Heart left ventricle (tissue), 16 donors: ENCODE data around the gene UBA7. TPM values are rescaled to one million over a fixed set of nuclear protein-coding genes. Genes with fewer than 3 reads are reported as not detected.

Experiments used
- ATAC-seq, 4 donors: fragments of 200-7000 bp; cut with Tn5 transposase; one replicate each; pipeline ENCODE4 v1.9.1; 2020 to 2022; ENCODE audit warnings: moderate library complexity in 4 of 4, mild to moderate bottlenecking in 3 of 4, moderate number of reproducible peaks in 1 of 4
- DNase-seq, 5 donors: peaks; one replicate each; pipeline ENCODE4 v3.0.0-alpha.2; 2020
- H3K27ac ChIP-seq, 12 donors: fragments of 200-600 bp; sonication (generic) in 4 of 12; one replicate each; pipeline versions ENCODE4 v1.5.0 to v1.8.0; 2016 to 2022; ENCODE audit warnings: mild to moderate bottlenecking in 2 of 12
- H3K27me3 ChIP-seq, 9 donors: fragments of 200-600 bp; sonication (generic) in 2 of 9; one replicate each; pipeline versions ENCODE4 v1.5.1 to v1.8.0; 2016 to 2022; ENCODE audit warnings: mild to moderate bottlenecking in 3 of 9
- H3K36me3 ChIP-seq, 9 donors: fragments of 200-600 bp; sonication (generic) in 2 of 9; one replicate each; pipeline versions ENCODE4 v1.5.0 to v1.8.0; 2018 to 2022; ENCODE audit warnings: mild to moderate bottlenecking in 2 of 9
- H3K4me1 ChIP-seq, 12 donors: fragments of 200-600 bp; sonication (generic) in 4 of 12; one replicate each; pipeline versions ENCODE4 v1.5.0 to v1.8.0; 2016 to 2022; ENCODE audit warnings: mild to moderate bottlenecking in 3 of 12
- H3K4me3 ChIP-seq, 12 donors: fragments of 200-600 bp; sonication (generic) in 4 of 12; one replicate each; pipeline versions ENCODE4 v1.5.0 to v1.8.0; 2017 to 2022; ENCODE audit warnings: mild to moderate bottlenecking in 9 of 12, moderate library complexity in 4 of 12
- H3K9me3 ChIP-seq, 12 donors: fragments of 200-600 bp; sonication (generic) in 4 of 12; one replicate each; pipeline versions ENCODE4 v1.5.0 to v1.8.0; 2016 to 2022; ENCODE audit warnings: mild to moderate bottlenecking in 1 of 12
- CTCF ChIP-seq, 12 donors: fragments of 200-600 bp; sonication (generic) in 4 of 12; IDR thresholded peaks; one replicate each; pipeline versions ENCODE4 v1.5.0 to v1.8.0; 2018 to 2022; ENCODE audit warnings: antibody characterized with exemption in 12 of 12, mild to moderate bottlenecking in 5 of 12
- POLR2A ChIP-seq, 2 donors: fragments of 450-650 bp; IDR thresholded peaks; one replicate each; pipeline ENCODE4 v1.6.1; 2017; ENCODE audit warnings: antibody characterized with exemption in 2 of 2, mild to moderate bottlenecking in 2 of 2, moderate library complexity in 2 of 2
- WGBS, 4 donors: extraction: QIAGEN DNeasy Blood & Tissue Kit in 2 of 4; methylation state at CpG; one replicate each; pipeline versions ENCODE4 v1.1.5 to v1.1.7; 2013 to 2018; 5-methylcytosine and 5-hydroxymethylcytosine counted together
- intact Hi-C, 10 donors: fragments of 100-400 bp; cut with DNase I; formaldehyde crosslinking; loops; one replicate each; pipeline versions ENCODE4 v1.11.1 to v1.14.2; 2022
- polyA plus RNA-seq, 2 donors: library from polyadenylated mRNA; stranded (reverse); fragments of 200-250 nt; gene quantifications; one replicate each; pipeline ENCODE4 v1.2.3, GENCODE V29; 2013
- total RNA-seq, 9 donors: library from RNA; depleted of rRNA in 2 of 9; stranded (reverse); fragments of >200 nt in 2 of 9; fragmentation: NEBNext Ultra II Directional in 3 of 9; extraction: Animal tissue kit (Norgen Biotek cat#: 25700) in 3 of 9; gene quantifications; one replicate each; pipeline versions ENCODE4 v1.1.0 to v1.2.4, GENCODE V29; 2016 to 2023
- donor health status: ischemic (EF 13 %, LVEDD 7.1; RV severe dilation, severe dysfunction).
- donor health status: healthy with polysubstance abuse.
- donor health status: DM: no; HTN: yes; CAD: no.
- donor health status: DM: no; HTN: no; CAD: no.
- donor health status: ischemic (EF 25% LVEDD 6.9; RV normal size, moderate dysfunction).
- donor health status: ischemic (EF 25% LVEDD 5.7; RV mildly dilated, moderate dysfunction).
- donor health status: healthy.
- donor health status: DM: yes; HTN: yes; CAD: no.
- donor health status: ischemic (EF 35%, LVEDD 5.7; RV mildly dilated, moderate dysfunction).
- donor health status: nonischemic (EF 11% LVEDD 7.7; RV severe dilation, severe dysfunction).
- donor health status: DM: yes; HTN: yes; CAD: no.
- donor health status: PGD.
- donor health status: ischemic (EF 29% LVEDD 5.4; RV normal size, mild dysfunction).
- donor health status: nonischemic (EF 23%, LVEDD 6.1; RV moderate dilation, normal function).

The UBA7 gene
- total and polyA plus RNA-seq, 11 donors = 8.5 to 72.1 (median 22.1) TPM

- DNase-seq (peak in 2 of 5 donors; percentile 13 to 29), ATAC-seq (peak in 1 of 4 donors; percentile 45)
- Histone ChIP-seq H3K4me3 (no peak overlapping the region), H3K4me1 (peaks cover 5 to 34% (median 23%) of the 10 kb centered on the region in 12 donors), H3K27me3 (no peaks in the 10 kb centered on the region), H3K36me3 (peaks cover 0 to 7% (median 0%) of the 10 kb centered on the region in 9 donors), H3K9me3 (no peaks in the 10 kb centered on the region), H3K27ac (peak overlapping the region in 4 of 12 donors; percentile 33 to 75 (median 54))
- no peak for TF ChIP-seq POLR2A (IDR thresholded peaks at IDR 0.05)
- peak in 11 of 12 donors; percentile 11 to 59 (median 42) for TF ChIP-seq CTCF (IDR thresholded peaks at IDR 0.05)
- intact Hi-C loops = loop anchor here (2.0 to 10.0 kb wide), 6 partner anchors 61 to 244 kb away; partner anchors contain the start of genes MST1R (in 3 of the 10) and RBM5 (in 1 of the 10)
Observed at GRCh38 chr3:49841126-49841696, 27.5 kb upstream of the UBA7 start.

GRCh38 chr3:49840388-49840787, 26.6 kb upstream of the UBA7 start:
- peak in 2 of 4 donors; percentile 29 to 47 for ATAC-seq

GRCh38 chr3:49839193-49839809, 25.5 kb upstream of the UBA7 start:
- intact Hi-C loops = loop anchor here (1.0 to 10.0 kb wide), 8 partner anchors 24 to 137 kb away; partner anchors contain the start of genes INKA1 (in 3 of the 10) and AMIGO3 (in 1 of the 10)
- Histone ChIP-seq H3K27ac (peak overlapping the region in 9 of 12 donors; percentile 9 to 75 (median 42)), H3K4me3 (no peak overlapping the region), H3K9me3 (no peaks in the 10 kb centered on the region), H3K36me3 (no peaks in the 10 kb centered on the region), H3K27me3 (no peaks in the 10 kb centered on the region), H3K4me1 (peaks cover 5 to 34% (median 23%) of the 10 kb centered on the region in 12 donors)
- 14 to 23% (median 22%) methylated on average over 4 to 6 of the region's 6 CpGs for WGBS, 4 donors
- DNase-seq = peak; percentile 80 to 88 (median 85)
- TF ChIP-seq POLR2A (IDR thresholded peaks at IDR 0.05) (no peak), CTCF (IDR thresholded peaks at IDR 0.05) (peak; percentile 81 to 97 (median 91))
- ATAC-seq = peak; percentile 66 to 88 (median 83)

More at GRCh38 chr3:49840388-49840787, 26.6 kb upstream of the UBA7 start:
- no peaks in the 10 kb centered on the region for H3K27me3 ChIP-seq
- DNase-seq = peak in 2 of 5 donors; percentile 20 to 28
- H3K36me3 ChIP-seq = no peaks in the 10 kb centered on the region
- H3K9me3 ChIP-seq = no peaks in the 10 kb centered on the region
- TF ChIP-seq POLR2A (IDR thresholded peaks at IDR 0.05) (no peak), CTCF (IDR thresholded peaks at IDR 0.05) (no peak)
- intact Hi-C loops = loop anchor here (2.0 to 10.0 kb wide), 6 partner anchors 62 to 244 kb away; partner anchors contain the start of genes MST1R (in 3 of the 10) and RBM5 (in 1 of the 10)
- no peak overlapping the region for H3K4me3 ChIP-seq
- peaks cover 5 to 34% (median 23%) of the 10 kb centered on the region in 12 donors for H3K4me1 ChIP-seq
- H3K27ac ChIP-seq = peak overlapping the region in 6 of 12 donors; percentile 9 to 75 (median 44)
- WGBS, 4 donors = 47 to 59% (median 51%) methylated on average over 1 to 2 of the region's 2 CpGs

GRCh38 chr3:49831341-49831740, 17.6 kb upstream of the UBA7 start:
- no peaks in the 10 kb centered on the region for H3K9me3 ChIP-seq
- DNase-seq (no peak), ATAC-seq (no peak)
- no peaks in the 10 kb centered on the region for H3K4me1 ChIP-seq
- H3K36me3 ChIP-seq = peaks cover 0 to 4% (median 0%) of the 10 kb centered on the region in 9 donors
- no peak for TF ChIP-seq POLR2A (IDR thresholded peaks at IDR 0.05)
- TF ChIP-seq CTCF (IDR thresholded peaks at IDR 0.05) = no peak
- no peak overlapping the region for H3K27ac ChIP-seq
- 75 to 93% (median 83%) methylated on average over 3 of the region's 3 CpGs for WGBS, 4 donors
- H3K27me3 ChIP-seq = no peaks in the 10 kb centered on the region
- intact Hi-C loops = loop anchor here in 1 of 10 donors (10.0 kb wide), 1 partner anchor 117 kb away; the partner anchor contains the start of gene AMIGO3
- no peak overlapping the region for H3K4me3 ChIP-seq
